ENCODE results near the gene RXFP4.

DNA sequence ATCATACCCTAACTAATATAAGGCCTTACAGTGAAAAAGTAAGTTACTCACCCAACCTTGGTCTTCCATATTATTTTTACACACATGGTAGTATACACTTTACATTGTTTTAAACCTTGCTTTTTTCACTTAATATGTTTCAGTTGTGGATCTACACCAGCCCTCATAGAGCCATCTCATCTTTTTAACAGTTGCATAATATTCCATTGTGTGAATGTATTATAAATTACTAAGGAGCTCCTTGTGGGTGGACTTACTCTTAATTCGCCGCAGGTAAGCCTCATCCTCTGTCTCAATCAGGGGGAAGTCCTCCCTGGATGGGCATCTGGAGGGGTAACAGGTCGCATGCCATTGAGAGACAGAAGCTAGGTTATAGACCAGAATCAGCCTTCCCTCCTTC, 13.2 kb downstream of the RXFP4 start:
- TF ChIP-seq, protein P1, sequence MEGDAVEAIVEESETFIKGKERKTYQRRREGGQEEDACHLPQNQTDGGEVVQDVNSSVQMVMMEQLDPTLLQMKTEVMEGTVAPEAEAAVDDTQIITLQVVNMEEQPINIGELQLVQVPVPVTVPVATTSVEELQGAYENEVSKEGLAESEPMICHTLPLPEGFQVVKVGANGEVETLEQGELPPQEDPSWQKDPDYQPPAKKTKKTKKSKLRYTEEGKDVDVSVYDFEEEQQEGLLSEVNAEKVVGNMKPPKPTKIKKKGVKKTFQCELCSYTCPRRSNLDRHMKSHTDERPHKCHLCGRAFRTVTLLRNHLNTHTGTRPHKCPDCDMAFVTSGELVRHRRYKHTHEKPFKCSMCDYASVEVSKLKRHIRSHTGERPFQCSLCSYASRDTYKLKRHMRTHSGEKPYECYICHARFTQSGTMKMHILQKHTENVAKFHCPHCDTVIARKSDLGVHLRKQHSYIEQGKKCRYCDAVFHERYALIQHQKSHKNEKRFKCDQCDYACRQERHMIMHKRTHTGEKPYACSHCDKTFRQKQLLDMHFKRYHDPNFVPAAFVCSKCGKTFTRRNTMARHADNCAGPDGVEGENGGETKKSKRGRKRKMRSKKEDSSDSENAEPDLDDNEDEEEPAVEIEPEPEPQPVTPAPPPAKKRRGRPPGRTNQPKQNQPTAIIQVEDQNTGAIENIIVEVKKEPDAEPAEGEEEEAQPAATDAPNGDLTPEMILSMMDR (IDR thresholded peaks at IDR 0.05): no peak
- TF ChIP-seq EZH2phosphoT487 (IDR thresholded peaks at IDR 0.05) (no peak), EZH2 (IDR thresholded peaks at IDR 0.05) (no peak)

Data from neural progenitor cell (in vitro differentiated cells).